Trophoblast cell (in vitro differentiated cells and primary cell): ENCODE data around the gene ULK4.
A peak's percentile ranks its signal among the peaks of the same experiment; 100 is the strongest.

Experiments
- DNase-seq, 2 donors: peaks; one replicate each; pipeline ENCODE4 v3.0.0-alpha.2; 2016
- H2AFZ ChIP-seq: 2 replicates; pipeline ENCODE4 v1.6.1; 2013; ENCODE audit warnings: low read length, moderate library complexity, mild to moderate bottlenecking; ENCODE audit not compliant: insufficient read depth, poor library complexity
- H2AK5ac ChIP-seq: 2 replicates; pipeline ENCODE4 v1.6.1; 2013; ENCODE audit warnings: mild to moderate bottlenecking, low read length
- H2BK120ac ChIP-seq: 2 replicates; pipeline ENCODE4 v1.6.1; 2013; ENCODE audit warnings: low read length, mild to moderate bottlenecking, moderate library complexity; ENCODE audit not compliant: insufficient read depth, poor library complexity
- H2BK12ac ChIP-seq: 2 replicates; pipeline ENCODE4 v1.6.1; 2013; ENCODE audit warnings: mild to moderate bottlenecking, low read length, moderate library complexity
- H2BK5ac ChIP-seq: 2 replicates; pipeline ENCODE4 v1.6.1; 2013; ENCODE audit warnings: low read length, low read depth, moderate library complexity, mild to moderate bottlenecking; ENCODE audit not compliant: poor library complexity
- H3K14ac ChIP-seq: 2 replicates; pipeline ENCODE4 v1.6.1; 2013; ENCODE audit warnings: mild to moderate bottlenecking, low read length
- H3K18ac ChIP-seq: 2 replicates; pipeline ENCODE4 v1.6.1; 2013; ENCODE audit warnings: mild to moderate bottlenecking, low read length
- H3K23ac ChIP-seq: 2 replicates; pipeline ENCODE4 v1.6.1; 2013; ENCODE audit warnings: low read length
- H3K27ac ChIP-seq: 2 replicates; pipeline ENCODE4 v1.5.1; 2013; ENCODE audit warnings: low read depth, mild to moderate bottlenecking, inconsistent platforms, low read length, moderate library complexity
- H3K27me3 ChIP-seq: 2 replicates; pipeline ENCODE4 v1.6.1; 2013; ENCODE audit warnings: inconsistent platforms, mild to moderate bottlenecking, low read length, moderate library complexity; ENCODE audit not compliant: insufficient read depth
- H3K36me3 ChIP-seq, 2 experiments: 1 replicate in 1 of 2; 2 replicates in 1 of 2; pipeline ENCODE4 v1.6.1; 2013; ENCODE audit warnings: low read length in 2 of 2, mild to moderate bottlenecking in 2 of 2, moderate library complexity in 1 of 2; ENCODE audit not compliant: insufficient read depth in 2 of 2, control insufficient read depth in 1 of 2
- H3K4ac ChIP-seq: 2 replicates; pipeline ENCODE4 v1.6.1; 2013; ENCODE audit warnings: low read depth, mild to moderate bottlenecking, low read length, moderate library complexity
- H3K4me1 ChIP-seq, 2 experiments: 1 replicate in 1 of 2; 2 replicates in 1 of 2; pipeline ENCODE4 v1.6.1; 2013; ENCODE audit warnings: low read length in 2 of 2, mild to moderate bottlenecking in 2 of 2, moderate library complexity in 1 of 2; ENCODE audit not compliant: insufficient read depth in 2 of 2, control insufficient read depth in 1 of 2
- H3K4me2 ChIP-seq: 2 replicates; pipeline ENCODE4 v1.6.1; 2013; ENCODE audit warnings: inconsistent platforms, mild to moderate bottlenecking, low read length, moderate library complexity
- H3K4me3 ChIP-seq: 2 replicates; pipeline ENCODE4 v1.5.1; 2013; ENCODE audit warnings: mild to moderate bottlenecking, low read depth, low read length, inconsistent platforms
- H3K79me1 ChIP-seq: one replicate; pipeline ENCODE4 v1.6.1; 2013; ENCODE audit warnings: low read length
- H3K79me2 ChIP-seq: 2 replicates; pipeline ENCODE4 v1.6.1; 2013; ENCODE audit warnings: low read length, mild to moderate bottlenecking; ENCODE audit not compliant: control insufficient read depth, insufficient read depth, poor library complexity
- H3K9ac ChIP-seq: 2 replicates; pipeline ENCODE4 v1.6.1; 2013; ENCODE audit warnings: mild to moderate bottlenecking, low read length
- H3K9me3 ChIP-seq: 2 replicates; pipeline ENCODE4 v1.6.1; 2013; ENCODE audit warnings: low read depth, mild to moderate bottlenecking, control low read depth, inconsistent platforms, low read length; ENCODE audit not compliant: insufficient read depth
- H4K12ac ChIP-seq: 2 replicates; pipeline ENCODE4 v1.6.1; 2013; ENCODE audit warnings: low read depth, mild to moderate bottlenecking, low read length, moderate library complexity
- H4K8ac ChIP-seq: 2 replicates; pipeline ENCODE4 v1.6.1; 2013; ENCODE audit warnings: low read depth, mild to moderate bottlenecking, low read length, moderate library complexity
- H4K91ac ChIP-seq: one replicate; pipeline ENCODE4 v1.6.1; 2013; ENCODE audit warnings: low read depth, mild to moderate bottlenecking, low read length, moderate library complexity
- WGBS: extraction: QIAGEN DNeasy Blood & Tissue Kit; methylation state at CpG from one replicate; pipeline ENCODE4 v1.1.7; 2013; ENCODE audit warnings: missing lambda C conversion rate; ENCODE audit not compliant: insufficient read length, insufficient coverage; ENCODE audit errors: extremely low coverage; 5-methylcytosine and 5-hydroxymethylcytosine counted together

ULK4 gene

DNA sequence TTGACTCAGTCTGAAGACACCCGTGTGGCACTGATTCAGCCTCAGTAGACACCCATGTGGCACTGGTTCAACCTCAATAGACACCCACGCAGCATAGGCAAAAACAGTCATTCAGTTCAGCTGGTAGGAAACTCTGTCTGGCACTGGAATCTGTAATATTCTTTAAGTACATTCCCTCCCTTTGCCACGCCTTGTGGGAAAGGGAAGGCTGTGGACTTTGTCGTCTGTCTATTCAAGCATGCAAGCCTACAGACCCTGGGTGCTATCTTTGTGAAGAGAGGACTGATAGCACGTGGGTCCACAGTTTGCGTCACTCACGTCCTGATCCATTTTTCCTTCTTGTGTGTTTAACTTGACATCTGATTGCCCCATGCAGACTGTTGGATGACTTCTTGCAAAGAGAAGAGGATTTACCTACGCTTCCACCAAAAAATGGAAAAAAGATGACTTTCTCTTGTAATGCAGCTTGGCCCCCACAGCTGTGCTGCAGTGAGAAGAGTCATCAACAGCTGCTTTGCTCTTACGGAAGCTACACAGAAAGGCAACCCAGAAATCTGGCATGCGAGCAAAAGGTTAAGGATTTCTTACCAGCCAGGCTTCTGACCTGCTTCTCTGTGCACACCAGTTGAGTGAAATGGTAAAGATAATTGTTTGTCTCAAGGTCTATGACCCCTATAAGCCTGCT, 278.1 kb downstream of the ULK4 start:
- no peaks in the 10 kb centered on the region for H3K9me3 ChIP-seq
- H4K12ac ChIP-seq = no peak overlapping the region
- H3K23ac ChIP-seq = no peak overlapping the region
- no peaks in the 10 kb centered on the region for H3K79me1 ChIP-seq
- peaks cover 0 to 5% of the 10 kb centered on the region in 2 experiments for H3K4me1 ChIP-seq
- DNase-seq = peak; percentile 52 to 71
- no peak overlapping the region for H2BK12ac ChIP-seq
- no peak overlapping the region for H3K14ac ChIP-seq
- no peak overlapping the region for H2BK5ac ChIP-seq
- H3K4me2 ChIP-seq = no peak overlapping the region
- no peak overlapping the region for H3K4ac ChIP-seq
- H2AK5ac ChIP-seq = no peak overlapping the region
- H2AFZ ChIP-seq = no peak overlapping the region
- no peak overlapping the region for H4K91ac ChIP-seq
- no CpG with 5 or more reads among the region's 10 CpGs for WGBS
- H3K18ac ChIP-seq = no peak overlapping the region
- H3K4me3 ChIP-seq = no peak overlapping the region
- H3K79me2 ChIP-seq = no peaks in the 10 kb centered on the region
- no peaks in the 10 kb centered on the region for H3K27me3 ChIP-seq
- no peak overlapping the region for H3K9ac ChIP-seq
- H4K8ac ChIP-seq = no peak overlapping the region
- no peaks in the 10 kb centered on the region for H3K36me3 ChIP-seq
- no peak overlapping the region for H3K27ac ChIP-seq
- H2BK120ac ChIP-seq = no peak overlapping the region

DNA sequence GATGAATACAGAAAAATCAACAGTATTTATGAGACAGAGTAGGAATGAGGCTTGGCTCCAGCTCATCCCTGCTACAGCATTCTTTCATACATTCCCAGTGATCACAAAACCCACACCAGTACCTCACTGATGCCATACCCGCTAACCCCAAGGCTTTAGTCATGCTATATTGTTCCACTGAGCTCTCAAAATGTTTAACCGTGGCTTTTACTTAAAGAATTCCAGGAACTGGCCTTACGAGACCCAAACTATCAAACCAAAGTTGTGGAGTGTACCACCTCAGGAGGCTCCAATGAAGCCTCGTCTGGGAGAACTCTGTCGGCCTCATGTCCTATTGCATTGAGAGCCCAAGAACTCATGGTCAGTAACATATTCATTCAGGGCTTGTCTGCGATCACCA, 278.9 kb downstream of the ULK4 start:
- H3K9me3 ChIP-seq = no peaks in the 10 kb centered on the region
- no peaks in the 10 kb centered on the region for H3K36me3 ChIP-seq
- H3K9ac ChIP-seq = no peak overlapping the region
- no peaks in the 10 kb centered on the region for H3K27me3 ChIP-seq
- no peak overlapping the region for H3K23ac ChIP-seq
- no peak overlapping the region for H4K91ac ChIP-seq
- WGBS = no CpG with 5 or more reads among the region's 6 CpGs
- H3K4me2 ChIP-seq = no peak overlapping the region
- H3K4me3 ChIP-seq = no peak overlapping the region
- no peak overlapping the region for H3K4ac ChIP-seq
- no peak overlapping the region for H2AK5ac ChIP-seq
- peaks cover 0 to 5% of the 10 kb centered on the region in 2 experiments for H3K4me1 ChIP-seq
- H3K79me2 ChIP-seq = no peaks in the 10 kb centered on the region
- no peak overlapping the region for H2BK12ac ChIP-seq
- H4K12ac ChIP-seq = no peak overlapping the region
- no peak overlapping the region for H3K14ac ChIP-seq
- H3K79me1 ChIP-seq = no peaks in the 10 kb centered on the region
- no peak overlapping the region for H2AFZ ChIP-seq
- no peak overlapping the region for H3K27ac ChIP-seq
- no peak overlapping the region for H2BK120ac ChIP-seq
- H4K8ac ChIP-seq = no peak overlapping the region
- H3K18ac ChIP-seq = no peak overlapping the region
- no peak overlapping the region for H2BK5ac ChIP-seq
- DNase-seq = peak; percentile 61 to 81

DNA sequence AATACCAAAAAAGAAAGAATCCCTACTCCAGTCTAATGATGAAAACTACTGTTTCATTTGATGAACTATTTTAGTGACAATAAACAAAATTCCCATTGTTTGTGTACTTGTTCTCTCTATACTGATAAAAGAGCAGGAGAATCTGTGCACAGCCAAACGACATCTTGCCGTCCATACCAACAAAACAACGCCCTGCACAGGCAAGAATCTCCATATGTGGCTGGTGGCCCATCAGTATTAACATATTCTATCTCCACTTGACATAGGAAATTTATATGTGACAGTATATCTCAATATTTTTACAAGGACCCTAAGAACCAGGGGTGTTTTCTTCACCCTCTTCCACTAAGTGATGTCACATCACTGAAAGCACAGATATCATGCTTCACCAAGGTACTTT, 279.5 kb downstream of the ULK4 start:
- Histone ChIP-seq H2BK120ac (no peak overlapping the region), H3K36me3 (no peaks in the 10 kb centered on the region), H2BK12ac (no peak overlapping the region), H3K9me3 (no peaks in the 10 kb centered on the region), H2BK5ac (no peak overlapping the region), H3K79me2 (no peaks in the 10 kb centered on the region), H2AFZ (no peak overlapping the region), H3K79me1 (no peaks in the 10 kb centered on the region), H4K8ac (no peak overlapping the region), H3K27me3 (no peaks in the 10 kb centered on the region), H3K4me3 (no peak overlapping the region), H3K4me1 (peaks cover 0 to 5% of the 10 kb centered on the region in 2 experiments), H3K14ac (no peak overlapping the region), H3K4me2 (no peak overlapping the region), H3K4ac (no peak overlapping the region), H3K18ac (no peak overlapping the region), H3K23ac (no peak overlapping the region), H4K91ac (no peak overlapping the region), H4K12ac (no peak overlapping the region), H3K9ac (no peak overlapping the region), H2AK5ac (no peak overlapping the region), H3K27ac (no peak overlapping the region)
- DNase-seq = no peak
- no CpG with 5 or more reads among the region's 3 CpGs for WGBS

DNA sequence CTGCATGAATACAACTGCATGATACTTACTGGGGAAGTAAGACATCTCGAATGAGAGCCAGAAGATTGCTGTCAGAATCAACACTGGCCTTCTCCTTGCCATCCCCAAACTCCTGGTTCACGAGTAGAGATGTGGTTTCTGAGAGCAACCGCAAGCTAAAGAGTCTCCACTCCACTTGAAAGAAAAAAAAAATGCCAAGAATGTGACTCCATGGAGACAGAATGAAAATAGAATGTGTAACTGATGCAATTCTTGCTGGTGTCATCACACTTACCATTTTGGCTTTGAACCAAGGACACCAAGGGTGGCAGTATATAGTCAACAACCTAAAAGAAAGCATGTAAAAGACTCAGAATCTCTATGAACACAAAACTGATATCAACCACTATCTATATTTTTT, 280.4 kb downstream of the ULK4 start:
- no peak overlapping the region for H4K8ac ChIP-seq
- no peak overlapping the region for H3K9ac ChIP-seq
- H3K14ac ChIP-seq = no peak overlapping the region
- H3K23ac ChIP-seq = no peak overlapping the region
- no peak overlapping the region for H3K18ac ChIP-seq
- no peak overlapping the region for H2BK120ac ChIP-seq
- no peak overlapping the region for H2BK5ac ChIP-seq
- no peaks in the 10 kb centered on the region for H3K79me1 ChIP-seq
- no peaks in the 10 kb centered on the region for H3K36me3 ChIP-seq
- no peaks in the 10 kb centered on the region for H3K79me2 ChIP-seq
- no peak overlapping the region for H3K4ac ChIP-seq
- H2AFZ ChIP-seq = no peak overlapping the region
- no peak overlapping the region for H2AK5ac ChIP-seq
- H3K4me2 ChIP-seq = no peak overlapping the region
- peak; percentile 33 to 94 for DNase-seq
- H3K4me1 ChIP-seq = peaks cover 0 to 5% of the 10 kb centered on the region in 2 experiments
- WGBS = no CpG with 5 or more reads among the region's 3 CpGs
- no peak overlapping the region for H4K91ac ChIP-seq
- no peak overlapping the region for H2BK12ac ChIP-seq
- no peak overlapping the region for H4K12ac ChIP-seq
- no peak overlapping the region for H3K27ac ChIP-seq
- H3K9me3 ChIP-seq = no peaks in the 10 kb centered on the region
- no peaks in the 10 kb centered on the region for H3K27me3 ChIP-seq
- no peak overlapping the region for H3K4me3 ChIP-seq
